Duodenal mucosa (tissue), 2 donors: ENCODE results near the gene GCGR.

Experiments
- H3K27ac ChIP-seq: one replicate; pipeline ENCODE4 v1.7.0; 2013; ENCODE audit warnings: low read depth, low read length
- H3K27me3 ChIP-seq, 2 donors: one replicate each; pipeline ENCODE4 v1.7.0; 2013; ENCODE audit warnings: low read length in 2 of 2, control low read depth in 1 of 2; ENCODE audit not compliant: insufficient read depth in 2 of 2, control insufficient read depth in 1 of 2
- H3K36me3 ChIP-seq, 2 donors: one replicate each; pipeline ENCODE4 v1.7.0; 2013; ENCODE audit warnings: low read length in 2 of 2, control low read depth in 1 of 2; ENCODE audit not compliant: insufficient read depth in 2 of 2, control insufficient read depth in 1 of 2
- H3K4me1 ChIP-seq, 2 donors: one replicate each; pipeline ENCODE4 v1.7.0; 2013; ENCODE audit warnings: low read length in 2 of 2, control low read depth in 1 of 2; ENCODE audit not compliant: insufficient read depth in 2 of 2, control insufficient read depth in 1 of 2
- H3K4me3 ChIP-seq, 2 donors: one replicate each; pipeline ENCODE4 v1.7.0; 2013; ENCODE audit warnings: low read length in 2 of 2, low read depth in 1 of 2
- H3K9ac ChIP-seq, 2 donors: one replicate each; pipeline ENCODE4 v1.7.0; 2013; ENCODE audit warnings: low read length in 2 of 2, low read depth in 1 of 2
- H3K9me3 ChIP-seq, 2 donors: one replicate each; pipeline ENCODE4 v1.7.0; 2013; ENCODE audit warnings: low read length in 2 of 2, control low read depth in 1 of 2; ENCODE audit not compliant: control insufficient read depth in 1 of 2

GCGR gene

GRCh38 chr17:81822312-81822637 lies 18.3 kb downstream of the GCGR start:
- Histone ChIP-seq H3K9me3 (no peaks in the 10 kb centered on the region), H3K27me3 (peaks cover 0 to 3% of the 10 kb centered on the region in 2 donors), H3K4me1 (peaks cover 15 to 17% of the 10 kb centered on the region in 2 donors), H3K27ac (peak overlapping the region; percentile 86), H3K36me3 (no peaks in the 10 kb centered on the region), H3K9ac (peak overlapping the region; percentile 34 to 54), H3K4me3 (no peak overlapping the region)

- no peak overlapping the region for H3K4me3 ChIP-seq
- H3K36me3 ChIP-seq: no peaks in the 10 kb centered on the region
- peaks cover 0 to 3% of the 10 kb centered on the region in 2 donors for H3K27me3 ChIP-seq
- H3K9ac ChIP-seq: peak overlapping the region in 1 of 2 donors; percentile 34
- no peaks in the 10 kb centered on the region for H3K9me3 ChIP-seq
- peaks cover 15 to 17% of the 10 kb centered on the region in 2 donors for H3K4me1 ChIP-seq
- no peak overlapping the region for H3K27ac ChIP-seq
Observed at GRCh38 chr17:81822996-81823819, 19.3 kb downstream of the GCGR start.

DNA sequence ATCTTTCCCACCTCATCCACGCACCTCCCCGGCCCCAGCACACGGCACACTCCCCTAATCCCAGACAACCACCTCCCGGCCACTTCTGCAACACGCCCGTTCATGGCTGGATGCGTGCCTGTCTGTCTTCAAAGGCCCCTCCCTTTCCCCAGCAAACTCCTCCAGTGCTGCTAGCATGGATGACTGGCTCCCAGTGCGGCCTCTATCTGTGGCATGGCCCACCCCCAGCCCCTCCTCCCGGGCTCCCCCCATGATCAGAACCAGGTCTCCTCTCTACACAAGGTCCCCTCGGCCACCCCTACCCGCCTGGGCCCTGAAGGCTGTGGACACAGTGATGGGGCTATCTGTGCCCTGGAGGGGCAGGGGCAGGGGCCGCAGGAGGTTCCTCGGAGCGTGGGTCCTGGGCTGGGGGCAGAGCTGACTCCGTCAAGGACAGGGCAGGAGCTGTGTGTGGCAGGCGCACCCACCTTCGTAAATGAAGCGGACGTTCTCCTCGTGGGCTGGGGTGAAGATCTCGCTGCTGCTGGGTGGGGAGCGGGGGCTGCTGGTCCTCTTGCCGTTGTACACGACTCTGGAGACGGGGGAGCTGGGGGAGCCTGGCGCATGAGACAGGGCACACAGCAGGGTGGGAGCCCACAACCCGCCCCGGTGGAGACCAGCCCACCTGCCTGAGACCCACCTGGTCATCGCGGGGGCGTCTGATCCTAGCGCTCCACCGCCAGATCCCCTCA lies 20.0 kb downstream of the GCGR start:
- Histone ChIP-seq H3K27ac (no peak overlapping the region), H3K9me3 (no peaks in the 10 kb centered on the region), H3K27me3 (peaks cover 0 to 3% of the 10 kb centered on the region in 2 donors), H3K9ac (no peak overlapping the region), H3K4me3 (no peak overlapping the region), H3K4me1 (peaks cover 15 to 17% of the 10 kb centered on the region in 2 donors), H3K36me3 (no peaks in the 10 kb centered on the region)

GRCh38 chr17:81824595-81824994 lies 20.6 kb downstream of the GCGR start:
- no peak overlapping the region for H3K27ac ChIP-seq
- no peak overlapping the region for H3K9ac ChIP-seq
- H3K9me3 ChIP-seq: no peaks in the 10 kb centered on the region
- peaks cover 15 to 17% of the 10 kb centered on the region in 2 donors for H3K4me1 ChIP-seq
- no peak overlapping the region for H3K4me3 ChIP-seq
- H3K36me3 ChIP-seq: no peaks in the 10 kb centered on the region
- no peaks in the 10 kb centered on the region for H3K27me3 ChIP-seq

- Histone ChIP-seq H3K27ac (no peak overlapping the region), H3K4me3 (no peak overlapping the region), H3K27me3 (no peaks in the 10 kb centered on the region), H3K4me1 (peaks cover 15 to 17% of the 10 kb centered on the region in 2 donors), H3K9me3 (no peaks in the 10 kb centered on the region), H3K9ac (no peak overlapping the region), H3K36me3 (no peaks in the 10 kb centered on the region)
Observed at GRCh38 chr17:81825841-81826466, 22.0 kb downstream of the GCGR start.

DNA sequence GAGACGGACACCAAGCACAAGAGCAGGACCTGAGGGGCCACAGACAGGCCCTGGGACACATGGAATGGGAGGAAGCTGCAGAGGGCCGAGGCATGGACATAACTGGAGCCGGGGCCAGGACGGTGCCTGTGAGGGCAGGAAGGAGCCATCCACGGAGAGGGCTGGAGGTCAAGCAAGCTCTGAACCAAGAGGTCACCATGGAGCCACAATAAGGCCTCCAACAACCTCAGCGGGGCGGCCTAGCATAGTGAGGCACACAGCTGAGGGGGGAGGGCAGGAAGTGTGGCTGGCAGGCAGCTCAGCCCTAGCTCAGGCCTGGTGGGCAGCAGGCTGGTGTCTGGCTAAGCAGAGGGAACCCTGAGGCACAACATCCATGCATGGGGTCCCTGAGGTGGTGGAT lies 24.7 kb downstream of the GCGR start:
- H3K27ac ChIP-seq: no peak overlapping the region
- H3K9ac ChIP-seq: no peak overlapping the region
- no peaks in the 10 kb centered on the region for H3K27me3 ChIP-seq
- H3K36me3 ChIP-seq: no peaks in the 10 kb centered on the region
- H3K4me3 ChIP-seq: no peak overlapping the region
- H3K9me3 ChIP-seq: no peaks in the 10 kb centered on the region
- H3K4me1 ChIP-seq: peaks cover 15% of the 10 kb centered on the region in 2 donors

DNA sequence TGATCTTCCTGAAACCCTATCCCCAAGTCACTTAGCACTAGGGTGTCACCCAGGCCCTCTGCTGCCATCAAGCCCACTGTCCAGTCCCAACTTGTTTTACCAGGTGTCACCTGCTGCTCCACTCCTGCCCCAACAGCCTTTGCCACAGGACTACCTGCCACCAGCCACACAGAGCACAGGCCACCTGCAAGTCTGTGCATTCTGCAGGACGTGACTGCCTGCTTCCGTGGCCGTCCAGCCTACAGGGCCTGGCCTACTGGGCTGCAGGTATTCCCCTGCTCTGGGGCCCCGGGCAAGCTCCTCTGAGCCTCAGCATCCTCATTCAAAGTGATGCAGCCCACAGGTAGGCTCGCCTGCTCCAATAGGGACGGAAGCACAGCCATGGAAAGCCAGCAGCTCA lies 25.9 kb downstream of the GCGR start:
- Histone ChIP-seq H3K9me3 (no peaks in the 10 kb centered on the region), H3K4me1 (peaks cover 18 to 20% of the 10 kb centered on the region in 2 donors), H3K27me3 (no peaks in the 10 kb centered on the region), H3K36me3 (no peaks in the 10 kb centered on the region), H3K9ac (no peak overlapping the region), H3K4me3 (no peak overlapping the region), H3K27ac (no peak overlapping the region)

DNA sequence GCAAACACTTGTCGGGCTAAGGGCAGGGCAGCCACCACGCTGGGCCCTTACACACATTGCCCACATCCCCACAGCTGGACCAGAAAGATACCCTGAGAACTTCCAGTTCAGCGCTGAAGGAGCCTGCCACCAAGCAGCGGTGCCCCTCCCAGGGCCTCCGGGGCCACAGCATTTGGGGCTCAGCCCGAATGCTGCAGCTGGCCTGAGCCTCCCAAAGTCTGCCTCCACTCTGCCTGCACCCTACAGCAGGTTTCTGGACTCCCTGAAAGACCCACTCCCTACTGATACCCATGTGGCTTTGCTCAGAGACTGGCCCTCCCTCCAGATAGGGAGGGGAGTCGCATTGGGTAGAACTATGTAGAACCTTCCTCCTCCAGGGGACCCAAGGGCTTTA lies 27.6 kb downstream of the GCGR start:
- H3K27me3 ChIP-seq: no peaks in the 10 kb centered on the region
- no peak overlapping the region for H3K27ac ChIP-seq
- peaks cover 18 to 20% of the 10 kb centered on the region in 2 donors for H3K4me1 ChIP-seq
- no peaks in the 10 kb centered on the region for H3K9me3 ChIP-seq
- H3K9ac ChIP-seq: peak overlapping the region; percentile 88 to 92
- no peaks in the 10 kb centered on the region for H3K36me3 ChIP-seq
- H3K4me3 ChIP-seq: peak overlapping the region in 1 of 2 donors; percentile 87

DNA sequence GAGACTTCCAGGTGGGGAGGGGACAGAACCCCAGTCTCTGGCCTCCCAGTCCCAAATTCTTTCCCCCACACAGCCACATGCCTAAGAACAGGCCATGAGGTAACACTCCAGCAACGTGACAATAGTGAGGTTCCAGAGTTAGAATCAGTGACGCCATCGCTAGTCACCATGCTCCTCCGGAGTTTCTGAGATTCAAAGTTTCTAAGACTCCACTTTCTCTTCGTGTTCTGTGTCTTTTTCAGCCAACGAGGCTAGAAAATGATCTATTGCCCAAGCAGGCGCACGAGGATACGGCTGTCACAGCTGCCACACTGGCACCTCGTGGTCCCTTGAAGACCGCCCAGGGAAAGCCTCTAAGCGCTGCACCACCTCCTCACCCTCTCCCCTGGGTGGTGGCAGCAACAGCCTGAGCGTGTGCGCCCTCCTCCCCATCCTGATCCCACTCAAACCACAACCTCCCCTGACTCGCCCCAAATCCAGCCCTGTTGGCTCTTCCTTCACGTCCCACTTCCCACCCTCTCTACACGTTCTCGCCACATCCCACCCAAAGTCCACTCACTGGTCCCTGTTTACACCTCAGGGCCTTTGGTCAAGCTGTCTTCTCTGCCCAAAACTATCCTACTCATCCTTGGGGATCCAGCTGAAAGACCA lies 28.1 kb downstream of the GCGR start:
- Histone ChIP-seq H3K9me3 (no peaks in the 10 kb centered on the region), H3K9ac (peak overlapping the region; percentile 88 to 92), H3K27me3 (no peaks in the 10 kb centered on the region), H3K4me3 (peak overlapping the region; percentile 71 to 87), H3K36me3 (no peaks in the 10 kb centered on the region), H3K4me1 (peaks cover 18 to 20% of the 10 kb centered on the region in 2 donors), H3K27ac (peak overlapping the region; percentile 51)
